Immature natural killer cell (primary cell): ENCODE measurements around the gene CD68. TPM values are rescaled to one million over a fixed set of nuclear protein-coding genes. Genes with fewer than 3 reads are reported as not detected.
A peak's percentile ranks its signal among the peaks of the same experiment; 100 is the strongest.

ENCODE experiments used
- DNase-seq, 3 donors: peaks; one replicate each; pipeline ENCODE4 v3.0.0; 2022; ENCODE audit warnings: mixed read lengths in 1 of 3
- H3K27ac Mint-ChIP-seq, 6 donors: one replicate each; pipeline ENCODE4 v1.8.0; 2020; ENCODE audit warnings: mixed read lengths in 6 of 6, mild to moderate bottlenecking in 5 of 6, inconsistent platforms in 4 of 6, moderate library complexity in 3 of 6
- H3K27me3 Mint-ChIP-seq, 3 donors: one replicate each; pipeline ENCODE4 v1.8.0; 2020 to 2021; ENCODE audit warnings: low read depth in 3 of 3, mild to moderate bottlenecking in 3 of 3, mixed read lengths in 3 of 3, moderate library complexity in 3 of 3, inconsistent platforms in 1 of 3
- H3K36me3 Mint-ChIP-seq, 3 donors: one replicate each; pipeline ENCODE4 v1.8.0; 2020; ENCODE audit warnings: mixed read lengths in 3 of 3, inconsistent platforms in 2 of 3, mild to moderate bottlenecking in 2 of 3
- H3K4me1 Mint-ChIP-seq, 2 donors: one replicate each; pipeline ENCODE4 v1.8.0; 2020; ENCODE audit warnings: inconsistent platforms in 2 of 2, mild to moderate bottlenecking in 2 of 2, mixed read lengths in 2 of 2, moderate library complexity in 1 of 2
- H3K4me3 Mint-ChIP-seq, 5 donors: one replicate each; pipeline ENCODE4 v1.8.0; 2020; ENCODE audit warnings: mild to moderate bottlenecking in 5 of 5, mixed read lengths in 5 of 5, inconsistent platforms in 3 of 5, moderate library complexity in 3 of 5
- H3K9me3 Mint-ChIP-seq, 6 donors: one replicate each; pipeline ENCODE4 v1.8.0; 2020; ENCODE audit warnings: mild to moderate bottlenecking in 6 of 6, mixed read lengths in 6 of 6, inconsistent platforms in 4 of 6, moderate library complexity in 3 of 6
- polyA plus RNA-seq, 3 donors: library from polyadenylated mRNA; unstranded; fragments of 300-500 nt; fragmentation: Illumina TruSeq; gene quantifications; one replicate each; pipeline ENCODE4 v1.2.3, GENCODE V29; 2021

Gene CD68
- polyA plus RNA-seq, 3 donors from 2014 or later, result 1.9 to 6.5 (median 6.1) TPM

GRCh38 chr17:7563115-7563869 is 16.1 kb upstream of the CD68 start:
- H3K27ac Mint-ChIP-seq, result peak overlapping the region in 3 of 6 donors; percentile 76 to 89 (median 83)
- peak overlapping the region; percentile 81 to 87 (median 86) for H3K4me3 Mint-ChIP-seq
- no peaks in the 10 kb centered on the region for H3K9me3 Mint-ChIP-seq
- peaks cover 4 to 5% (median 4%) of the 10 kb centered on the region in 3 donors for H3K36me3 Mint-ChIP-seq
- DNase-seq, result no peak
- H3K4me1 Mint-ChIP-seq, result peaks cover 25 to 30% of the 10 kb centered on the region in 2 donors
- H3K27me3 Mint-ChIP-seq, result peaks cover 9 to 17% (median 15%) of the 10 kb centered on the region in 3 donors

GRCh38 chr17:7569571-7569970 is 9.9 kb upstream of the CD68 start:
- DNase-seq, result no peak
- H3K27me3 Mint-ChIP-seq, result peaks cover 17 to 23% (median 22%) of the 10 kb centered on the region in 3 donors

GRCh38 chr17:7570351-7570750 is 9.1 kb upstream of the CD68 start:
- Mint-ChIP-seq H3K9me3 (peaks cover 0 to 1% (median 0%) of the 10 kb centered on the region in 6 donors), H3K27me3 (peaks cover 22 to 28% (median 27%) of the 10 kb centered on the region in 3 donors), H3K27ac (peak overlapping the region in 4 of 6 donors; percentile 41 to 96 (median 59)), H3K4me1 (peaks cover 31 to 32% of the 10 kb centered on the region in 2 donors), H3K36me3 (peaks cover 20 to 32% (median 30%) of the 10 kb centered on the region in 3 donors), H3K4me3 (peak overlapping the region in 2 of 5 donors; percentile 12 to 59)
- DNase-seq, result no peak

More at GRCh38 chr17:7569571-7569970, 9.9 kb upstream of the CD68 start:
- peaks cover 23 to 24% of the 10 kb centered on the region in 2 donors for H3K4me1 Mint-ChIP-seq
- no peak overlapping the region for H3K4me3 Mint-ChIP-seq
- peaks cover 0 to 1% (median 0%) of the 10 kb centered on the region in 6 donors for H3K9me3 Mint-ChIP-seq
- peak overlapping the region in 1 of 6 donors; percentile 7 for H3K27ac Mint-ChIP-seq
- H3K36me3 Mint-ChIP-seq, result peaks cover 15 to 24% (median 22%) of the 10 kb centered on the region in 3 donors

GRCh38 chr17:7572338-7572587 is 7.2 kb upstream of the CD68 start:
- Mint-ChIP-seq H3K4me1 (peaks cover 45 to 51% of the 10 kb centered on the region in 2 donors), H3K9me3 (peaks cover 0 to 1% (median 0%) of the 10 kb centered on the region in 6 donors), H3K27ac (peak overlapping the region; percentile 96 to 100 (median 99)), H3K36me3 (peaks cover 31 to 51% (median 45%) of the 10 kb centered on the region in 3 donors), H3K27me3 (peaks cover 31 to 46% (median 36%) of the 10 kb centered on the region in 3 donors), H3K4me3 (peak overlapping the region; percentile 87 to 99 (median 96))
- DNase-seq, result no peak

DNA sequence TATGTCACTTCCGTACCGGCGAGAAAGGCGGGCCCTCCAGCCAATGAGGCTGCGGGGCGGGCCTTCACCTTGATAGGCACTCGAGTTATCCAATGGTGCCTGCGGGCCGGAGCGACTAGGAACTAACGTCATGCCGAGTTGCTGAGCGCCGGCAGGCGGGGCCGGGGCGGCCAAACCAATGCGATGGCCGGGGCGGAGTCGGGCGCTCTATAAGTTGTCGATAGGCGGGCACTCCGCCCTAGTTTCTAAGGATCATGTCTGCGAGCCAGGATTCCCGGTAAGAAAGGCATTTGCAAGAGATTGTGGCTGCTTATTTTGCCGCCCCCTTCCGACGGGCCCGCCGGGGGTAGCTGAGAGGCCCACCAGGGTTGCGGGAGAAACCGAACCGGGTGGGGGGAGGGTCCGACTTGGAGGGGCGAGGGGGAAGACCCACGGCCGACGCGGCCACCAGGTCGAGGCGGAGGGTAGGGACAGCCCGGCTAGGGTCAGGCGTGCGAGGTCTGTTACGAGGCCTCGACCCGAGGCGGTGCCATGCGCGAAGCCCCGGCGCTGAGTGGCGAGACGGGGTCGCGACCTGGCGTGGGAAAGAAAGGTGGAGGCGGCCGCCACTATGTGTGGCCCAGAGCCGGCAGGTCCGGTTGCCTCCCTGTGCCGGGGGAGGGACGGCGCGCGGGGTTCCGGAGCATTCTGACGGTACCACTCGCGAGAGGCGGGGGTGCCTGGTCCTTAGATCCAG is 6.7 kb upstream of the CD68 start:
- H3K36me3 Mint-ChIP-seq, result peaks cover 27 to 51% (median 45%) of the 10 kb centered on the region in 3 donors
- H3K4me3 Mint-ChIP-seq, result peak overlapping the region; percentile 87 to 99 (median 96)
- peaks cover 0 to 1% (median 0%) of the 10 kb centered on the region in 6 donors for H3K9me3 Mint-ChIP-seq
- peak; percentile 100 for DNase-seq
- H3K27ac Mint-ChIP-seq, result peak overlapping the region; percentile 96 to 100 (median 99)
- peaks cover 35 to 51% (median 36%) of the 10 kb centered on the region in 3 donors for H3K27me3 Mint-ChIP-seq
- H3K4me1 Mint-ChIP-seq, result peaks cover 49 to 56% of the 10 kb centered on the region in 2 donors

DNA sequence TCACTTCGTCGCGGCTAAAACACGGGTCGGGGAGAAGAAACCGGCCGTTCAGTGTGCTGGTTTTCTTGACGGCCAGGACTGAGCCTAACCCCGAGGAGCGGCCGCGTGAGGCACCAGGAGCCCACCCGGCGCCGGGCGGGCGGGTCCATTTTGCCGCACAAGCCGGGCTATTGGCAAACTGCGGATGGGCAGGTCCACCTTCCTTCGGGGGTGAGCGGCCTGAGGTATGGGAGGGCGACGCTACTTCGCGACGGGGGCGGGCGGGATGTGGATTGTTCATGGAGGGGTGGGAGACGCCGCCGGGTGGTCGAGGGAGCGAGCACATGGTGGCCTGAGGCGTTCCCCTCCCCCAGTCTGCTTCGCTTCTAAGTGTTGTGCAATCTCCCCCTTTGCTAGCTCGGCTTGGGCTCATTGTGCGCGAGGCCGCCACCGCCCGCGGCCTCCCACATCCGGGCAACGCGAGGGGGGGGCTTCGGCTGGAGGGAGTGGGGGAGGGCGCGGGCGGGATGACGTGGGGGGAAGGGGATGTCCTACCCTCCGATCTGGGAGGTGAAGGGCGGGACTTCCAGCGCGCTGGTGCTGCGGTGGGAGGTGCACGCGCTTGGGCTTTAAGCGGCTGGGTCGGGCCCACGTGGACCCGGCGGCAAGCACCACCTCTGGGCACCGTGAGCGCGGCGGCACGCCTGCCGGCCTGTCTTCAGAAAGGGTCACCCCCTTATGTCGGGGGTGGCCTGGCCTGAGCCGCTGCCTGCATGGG is 5.9 kb upstream of the CD68 start:
- peaks cover 26 to 58% (median 49%) of the 10 kb centered on the region in 3 donors for H3K36me3 Mint-ChIP-seq

GRCh38 chr17:7574176-7574953 is 5.1 kb upstream of the CD68 start:
- H3K36me3 Mint-ChIP-seq, result peaks cover 24 to 66% (median 51%) of the 10 kb centered on the region in 3 donors
- no peak for DNase-seq
- peaks cover 60 to 67% of the 10 kb centered on the region in 2 donors for H3K4me1 Mint-ChIP-seq

More for the DNA sequence above, 5.9 kb upstream of the CD68 start:
- peak overlapping the region; percentile 96 to 100 (median 99) for H3K27ac Mint-ChIP-seq
- peak overlapping the region; percentile 87 to 99 (median 96) for H3K4me3 Mint-ChIP-seq
- H3K27me3 Mint-ChIP-seq, result peaks cover 35 to 58% (median 43%) of the 10 kb centered on the region in 3 donors
- peaks cover 55 to 62% of the 10 kb centered on the region in 2 donors for H3K4me1 Mint-ChIP-seq
- peaks cover 0 to 1% (median 0%) of the 10 kb centered on the region in 6 donors for H3K9me3 Mint-ChIP-seq
- DNase-seq, result peak; percentile 94 to 96 (median 94)

GRCh38 chr17:7575481-7575883 is 4.0 kb upstream of the CD68 start:
- H3K27ac Mint-ChIP-seq, result peak overlapping the region; percentile 80 to 100 (median 96)
- H3K27me3 Mint-ChIP-seq, result peaks cover 48 to 75% (median 59%) of the 10 kb centered on the region in 3 donors
- peaks cover 21 to 63% (median 49%) of the 10 kb centered on the region in 3 donors for H3K36me3 Mint-ChIP-seq
- DNase-seq, result no peak
- peaks cover 0 to 1% (median 0%) of the 10 kb centered on the region in 6 donors for H3K9me3 Mint-ChIP-seq
- peaks cover 69 to 78% of the 10 kb centered on the region in 2 donors for H3K4me1 Mint-ChIP-seq
- peak overlapping the region in 4 of 5 donors; percentile 87 to 99 (median 96) for H3K4me3 Mint-ChIP-seq

More at GRCh38 chr17:7574176-7574953, 5.1 kb upstream of the CD68 start:
- H3K27ac Mint-ChIP-seq, result peak overlapping the region; percentile 83 to 100 (median 96)
- peaks cover 39 to 67% (median 50%) of the 10 kb centered on the region in 3 donors for H3K27me3 Mint-ChIP-seq
- peak overlapping the region; percentile 87 to 99 (median 96) for H3K4me3 Mint-ChIP-seq
- H3K9me3 Mint-ChIP-seq, result peaks cover 0 to 1% (median 0%) of the 10 kb centered on the region in 6 donors

DNA sequence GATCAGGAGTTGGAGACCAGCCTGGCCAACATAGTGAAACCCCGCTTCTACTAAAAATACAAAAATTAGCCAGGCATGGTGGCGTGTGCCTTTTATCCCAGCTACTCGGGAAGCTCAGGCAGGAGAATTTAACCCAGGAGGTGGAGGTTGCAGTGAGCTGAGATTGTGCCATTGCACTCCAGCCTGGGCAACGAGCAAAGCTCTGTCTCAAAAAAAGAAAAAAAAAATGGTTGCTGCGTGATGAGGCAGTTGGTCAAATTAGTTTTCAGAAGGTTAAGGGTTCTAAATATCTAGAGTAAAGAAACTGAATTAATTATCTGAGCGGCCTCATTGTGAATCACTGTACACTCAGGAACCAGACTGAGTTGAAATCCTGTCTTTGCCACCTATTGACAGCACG is 3.5 kb upstream of the CD68 start:
- Mint-ChIP-seq H3K9me3 (peaks cover 0 to 1% (median 0%) of the 10 kb centered on the region in 6 donors), H3K4me1 (peaks cover 71 to 81% of the 10 kb centered on the region in 2 donors), H3K27ac (peak overlapping the region; percentile 75 to 100 (median 84)), H3K36me3 (peaks cover 19 to 60% (median 49%) of the 10 kb centered on the region in 3 donors), H3K4me3 (peak overlapping the region in 3 of 5 donors; percentile 26 to 96 (median 87)), H3K27me3 (peaks cover 49 to 75% (median 59%) of the 10 kb centered on the region in 3 donors)
- DNase-seq, result no peak

DNA sequence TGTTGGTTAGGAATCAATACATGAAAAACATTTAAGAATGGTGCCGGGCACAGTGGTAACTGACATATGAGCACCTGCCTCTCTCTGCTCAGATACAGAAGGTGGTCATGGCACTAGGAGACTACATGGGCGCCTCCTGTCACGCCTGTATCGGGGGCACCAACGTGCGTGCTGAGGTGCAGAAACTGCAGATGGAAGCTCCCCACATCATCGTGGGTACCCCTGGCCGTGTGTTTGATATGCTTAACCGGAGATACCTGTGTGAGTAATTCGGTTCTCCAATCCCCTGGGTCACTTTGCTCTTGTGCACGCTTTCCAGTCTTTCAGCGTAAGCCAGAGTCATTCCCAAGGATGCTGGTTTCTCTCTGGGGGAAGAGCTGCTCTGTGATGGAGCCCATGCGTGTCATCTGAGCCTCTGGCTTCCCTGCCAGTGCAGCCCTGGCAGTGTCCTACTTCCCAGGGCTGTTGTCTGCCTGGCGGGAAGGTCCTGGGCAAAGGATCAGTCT is 3.0 kb upstream of the CD68 start:
- H3K4me1 Mint-ChIP-seq, result peaks cover 71 to 79% of the 10 kb centered on the region in 2 donors
- peaks cover 19 to 60% (median 47%) of the 10 kb centered on the region in 3 donors for H3K36me3 Mint-ChIP-seq
- peak overlapping the region; percentile 5 to 45 (median 12) for H3K4me3 Mint-ChIP-seq
- DNase-seq, result no peak
- H3K9me3 Mint-ChIP-seq, result peaks cover 0 to 1% (median 0%) of the 10 kb centered on the region in 6 donors
- H3K27me3 Mint-ChIP-seq, result peaks cover 49 to 75% (median 59%) of the 10 kb centered on the region in 3 donors
- H3K27ac Mint-ChIP-seq, result peak overlapping the region; percentile 22 to 100 (median 80)

DNA sequence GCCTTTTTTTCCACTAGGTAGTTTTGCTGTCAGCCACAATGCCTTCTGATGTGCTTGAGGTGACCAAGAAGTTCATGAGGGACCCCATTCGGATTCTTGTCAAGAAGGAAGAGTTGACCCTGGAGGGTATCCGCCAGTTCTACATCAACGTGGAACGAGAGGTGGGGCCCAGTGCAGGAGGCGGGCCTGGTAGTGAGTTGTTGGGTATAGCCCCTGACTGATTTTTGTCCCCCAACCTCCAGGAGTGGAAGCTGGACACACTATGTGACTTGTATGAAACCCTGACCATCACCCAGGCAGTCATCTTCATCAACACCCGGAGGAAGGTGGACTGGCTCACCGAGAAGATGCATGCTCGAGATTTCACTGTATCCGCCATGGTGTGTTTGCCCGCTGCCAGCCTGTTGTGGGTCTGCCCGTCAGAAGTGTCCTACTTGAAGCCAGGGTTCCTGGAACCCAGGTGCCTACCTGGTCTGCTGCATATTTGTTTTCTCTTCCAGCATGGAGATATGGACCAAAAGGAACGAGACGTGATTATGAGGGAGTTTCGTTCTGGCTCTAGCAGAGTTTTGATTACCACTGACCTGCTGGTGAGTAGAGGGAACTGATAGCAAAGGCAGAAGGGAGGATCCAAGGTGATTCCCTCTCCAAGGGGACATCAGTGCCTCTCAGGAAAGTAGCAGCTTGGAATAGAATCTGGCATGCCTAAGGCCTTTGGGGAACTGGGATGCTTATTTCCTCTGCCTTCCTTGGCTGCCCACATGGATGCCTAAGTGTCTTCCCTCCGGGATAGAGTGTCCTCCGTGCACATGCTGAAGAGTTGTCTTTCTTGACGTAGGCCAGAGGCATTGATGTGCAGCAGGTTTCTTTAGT is 1.9 kb upstream of the CD68 start:
- H3K27ac Mint-ChIP-seq, result peak overlapping the region; percentile 26 to 96 (median 73)
- no peak for DNase-seq
- H3K36me3 Mint-ChIP-seq, result peaks cover 19 to 60% (median 47%) of the 10 kb centered on the region in 3 donors
- H3K4me1 Mint-ChIP-seq, result peaks cover 72 to 76% of the 10 kb centered on the region in 2 donors
- peak overlapping the region in 2 of 5 donors; percentile 20 to 35 for H3K4me3 Mint-ChIP-seq
- peaks cover 0 to 1% (median 0%) of the 10 kb centered on the region in 6 donors for H3K9me3 Mint-ChIP-seq
- peaks cover 46 to 70% (median 57%) of the 10 kb centered on the region in 3 donors for H3K27me3 Mint-ChIP-seq
